8988T (cell line): ENCODE results near the gene TIMD4.
"Not testable (repeated sequence)": the region's sequence is repeated elsewhere in the genome, so short reads cannot be mapped to it uniquely, and the experiment has no call there.

Source experiments
- DNase-seq: peaks from one replicate; pipeline ENCODE4 v3.0.0; 2011

The TIMD4 gene

GRCh38 chr5:156963125-156963524 is at the start of gene TIMD4:
Gene TIMD4 (minus strand): TSS chr5:156963226. CDS start chr5:156963198, 28 bp downstream.
- DNase-seq, result no peak

- no peak for DNase-seq
Observed at GRCh38 chr5:157006262-157006661, 43.2 kb upstream of the TIMD4 start.

- no peak for DNase-seq
Observed at GRCh38 chr5:157004893-157005551, 42.0 kb upstream of the TIMD4 start.

- no peak for DNase-seq
Observed at GRCh38 chr5:156991714-156992113, 28.7 kb upstream of the TIMD4 start.

GRCh38 chr5:156984064-156984463 is 21.0 kb upstream of the TIMD4 start:
- no peak for DNase-seq

- DNase-seq, result no peak
Observed at GRCh38 chr5:156981481-156981880, 18.5 kb upstream of the TIMD4 start.

GRCh38 chr5:156974328-156974727 is 11.3 kb upstream of the TIMD4 start:
- DNase-seq, result no peak

- no peak for DNase-seq
Observed at GRCh38 chr5:156971848-156972525, 9.0 kb upstream of the TIMD4 start.

- DNase-seq, result no peak
Observed at GRCh38 chr5:156971415-156971814, 8.4 kb upstream of the TIMD4 start.

GRCh38 chr5:156967386-156967785 is 4.4 kb upstream of the TIMD4 start:
- not testable (repeated sequence) for DNase-seq

- no peak for DNase-seq
Observed at GRCh38 chr5:156956321-156956720, 6.7 kb downstream of the TIMD4 start.

- DNase-seq, result no peak
Observed at GRCh38 chr5:156951359-156951758, 11.7 kb downstream of the TIMD4 start.

- DNase-seq, result no peak
Observed at GRCh38 chr5:156950716-156951115, 12.3 kb downstream of the TIMD4 start.

GRCh38 chr5:156949424-156949823 is 13.6 kb downstream of the TIMD4 start:
- DNase-seq, result no peak

- DNase-seq, result no peak
Observed at GRCh38 chr5:156947925-156948324, 15.1 kb downstream of the TIMD4 start.

- DNase-seq, result no peak
Observed at GRCh38 chr5:156942064-156942463, 21.0 kb downstream of the TIMD4 start.

- not testable (repeated sequence) for DNase-seq
Observed at GRCh38 chr5:156940462-156940861, 22.6 kb downstream of the TIMD4 start.

- no peak for DNase-seq
Observed at GRCh38 chr5:156936972-156937371, 26.1 kb downstream of the TIMD4 start.

- no peak for DNase-seq
Observed at GRCh38 chr5:156934450-156935211, 28.4 kb downstream of the TIMD4 start.

- DNase-seq, result no peak
Observed at GRCh38 chr5:156929366-156929948, 33.6 kb downstream of the TIMD4 start.

- no peak for DNase-seq
Observed at GRCh38 chr5:156927545-156927944, 35.5 kb downstream of the TIMD4 start.

GRCh38 chr5:156925767-156926166 is 37.3 kb downstream of the TIMD4 start:
- not testable (repeated sequence) for DNase-seq

- DNase-seq, result no peak
Observed at GRCh38 chr5:156922207-156922792, 40.7 kb downstream of the TIMD4 start.
